ENCODE results near the gene ATP5PD. TPM values are rescaled to one million over a fixed set of nuclear protein-coding genes. Genes with fewer than 3 reads are reported as not detected.
A peak's percentile ranks its signal among the peaks of the same experiment; 100 is the strongest.

The ATP5PD gene
- total RNA-seq, 6 donors from 2014 or later, result 126 to 198 (median 186) TPM

DNA sequence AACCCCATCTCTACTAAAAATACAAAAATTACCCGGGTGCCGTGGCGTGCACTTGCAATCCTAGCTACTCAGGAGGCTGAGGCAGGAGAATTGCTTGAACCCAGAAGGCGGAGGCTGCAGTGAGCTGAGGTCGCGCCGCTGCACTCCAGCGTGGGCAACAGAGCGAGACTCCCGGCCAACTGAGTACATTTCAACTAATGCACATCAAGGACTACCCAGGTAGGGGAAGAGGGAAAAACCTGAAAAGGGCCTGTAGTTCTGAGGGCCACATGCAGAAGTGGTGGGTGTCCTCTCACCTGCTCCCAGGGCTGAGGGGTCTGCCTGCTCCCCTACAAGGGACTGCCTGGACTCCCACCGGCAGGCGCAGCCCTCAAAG lies 40.4 kb upstream of the ATP5PD start:
- DNase-seq (no peak), ATAC-seq (ENCODE audit: low FRiP score in 2 of 2) (no peak)
- TF ChIP-seq, protein P1, sequence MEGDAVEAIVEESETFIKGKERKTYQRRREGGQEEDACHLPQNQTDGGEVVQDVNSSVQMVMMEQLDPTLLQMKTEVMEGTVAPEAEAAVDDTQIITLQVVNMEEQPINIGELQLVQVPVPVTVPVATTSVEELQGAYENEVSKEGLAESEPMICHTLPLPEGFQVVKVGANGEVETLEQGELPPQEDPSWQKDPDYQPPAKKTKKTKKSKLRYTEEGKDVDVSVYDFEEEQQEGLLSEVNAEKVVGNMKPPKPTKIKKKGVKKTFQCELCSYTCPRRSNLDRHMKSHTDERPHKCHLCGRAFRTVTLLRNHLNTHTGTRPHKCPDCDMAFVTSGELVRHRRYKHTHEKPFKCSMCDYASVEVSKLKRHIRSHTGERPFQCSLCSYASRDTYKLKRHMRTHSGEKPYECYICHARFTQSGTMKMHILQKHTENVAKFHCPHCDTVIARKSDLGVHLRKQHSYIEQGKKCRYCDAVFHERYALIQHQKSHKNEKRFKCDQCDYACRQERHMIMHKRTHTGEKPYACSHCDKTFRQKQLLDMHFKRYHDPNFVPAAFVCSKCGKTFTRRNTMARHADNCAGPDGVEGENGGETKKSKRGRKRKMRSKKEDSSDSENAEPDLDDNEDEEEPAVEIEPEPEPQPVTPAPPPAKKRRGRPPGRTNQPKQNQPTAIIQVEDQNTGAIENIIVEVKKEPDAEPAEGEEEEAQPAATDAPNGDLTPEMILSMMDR (IDR thresholded peaks at IDR 0.05), result no peak
- TF ChIP-seq POLR2AphosphoS5 (IDR thresholded peaks at IDR 0.05) (no peak), POLR2A (IDR thresholded peaks at IDR 0.05) (no peak), EP300 (IDR thresholded peaks at IDR 0.05) (no peak)
- H3K9me3 ChIP-seq, result no peaks in the 10 kb centered on the region
- H3K4me1 ChIP-seq, result peaks cover 49 to 75% (median 56%) of the 10 kb centered on the region in 4 donors
- peak overlapping the region in 3 of 4 donors; percentile 59 to 73 (median 60) for H3K4me3 ChIP-seq
- no peaks in the 10 kb centered on the region for H3K27me3 ChIP-seq
- H3K27ac ChIP-seq, result peak overlapping the region; percentile 95 to 98 (median 98)
- H3K36me3 ChIP-seq, result no peaks in the 10 kb centered on the region
- 23 to 58% methylated on average over 6 to 12 of the region's 12 CpGs for WGBS, 2 donors

DNA sequence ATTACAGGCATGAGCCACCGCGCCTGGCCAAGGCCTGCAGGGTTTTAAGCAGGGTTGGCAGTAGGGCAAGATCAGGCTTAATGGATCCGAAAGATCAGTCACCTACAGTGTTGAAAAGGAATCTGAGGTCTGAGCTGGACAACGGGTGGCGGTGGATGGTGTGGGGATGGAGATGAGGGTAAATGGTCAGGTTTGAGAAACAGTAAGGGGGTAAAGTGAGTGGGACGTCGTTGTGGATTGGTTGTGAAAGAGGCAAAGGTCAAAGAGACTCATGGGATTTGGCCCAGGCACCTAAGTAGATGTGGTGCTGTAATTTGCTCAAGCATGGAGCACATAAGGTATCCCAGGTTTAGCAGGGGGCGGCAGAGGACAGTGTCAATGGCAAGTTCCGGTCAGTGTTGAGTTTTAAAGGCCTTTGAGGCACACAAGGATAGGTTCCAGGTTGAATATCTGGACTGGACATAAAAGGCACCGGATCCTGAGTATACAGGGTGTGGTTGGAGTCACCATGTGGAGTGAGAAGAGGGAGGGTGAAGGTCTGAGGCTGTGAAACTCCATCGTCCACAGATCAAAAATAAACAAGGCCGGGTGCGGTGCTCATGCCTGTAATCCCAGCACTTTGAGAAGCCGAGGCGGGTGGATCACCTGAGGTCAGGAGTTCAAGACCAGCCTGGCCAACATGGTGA lies 39.9 kb upstream of the ATP5PD start:
- TF ChIP-seq, protein P1 (IDR thresholded peaks at IDR 0.05), result no peak
- TF ChIP-seq POLR2AphosphoS5 (IDR thresholded peaks at IDR 0.05) (no peak), EP300 (IDR thresholded peaks at IDR 0.05) (no peak), POLR2A (IDR thresholded peaks at IDR 0.05) (no peak)
- Histone ChIP-seq H3K27ac (peak overlapping the region; percentile 95 to 98 (median 98)), H3K27me3 (no peaks in the 10 kb centered on the region), H3K36me3 (no peaks in the 10 kb centered on the region), H3K4me1 (peaks cover 44 to 70% (median 51%) of the 10 kb centered on the region in 4 donors), H3K9me3 (no peaks in the 10 kb centered on the region), H3K4me3 (peak overlapping the region in 2 of 4 donors; percentile 60 to 73)
- WGBS, 2 donors, result 62 to 66% methylated on average over 15 of the region's 15 CpGs
- DNase-seq, result peak in 1 of 2 donors; percentile 41
- ATAC-seq (ENCODE audit: low FRiP score in 2 of 2), result no peak

DNA sequence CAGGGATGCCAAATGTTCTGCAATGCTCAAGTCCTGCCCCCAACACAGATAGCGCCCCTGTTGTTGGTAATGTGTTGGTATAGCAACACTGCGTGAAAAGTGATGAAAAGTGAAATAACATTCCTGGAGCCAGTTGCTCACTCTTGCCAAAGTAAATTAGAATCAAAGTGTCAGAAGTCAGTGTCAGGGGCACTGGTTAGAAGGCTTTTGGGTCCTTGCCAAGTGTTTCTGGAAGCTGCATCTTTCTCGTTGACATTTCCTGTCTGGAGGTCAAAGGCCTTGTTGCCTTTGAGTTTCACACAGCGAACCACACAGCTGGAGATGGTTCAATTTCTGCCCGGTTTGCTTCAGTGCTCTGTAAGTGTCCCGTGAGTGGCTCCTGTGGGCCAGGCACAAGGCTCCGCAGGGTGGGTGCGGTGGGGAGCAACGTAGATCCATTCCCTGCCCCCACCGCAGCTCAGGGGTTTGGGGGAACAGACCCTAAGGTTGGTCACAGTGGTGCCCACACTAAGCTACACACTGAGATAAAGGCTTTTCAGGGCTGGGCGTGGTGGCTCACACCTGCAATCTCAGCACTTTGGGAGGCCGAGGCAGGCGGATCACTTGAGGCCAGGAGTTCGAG lies 37.4 kb upstream of the ATP5PD start:
- no peaks in the 10 kb centered on the region for H3K36me3 ChIP-seq
- DNase-seq (no peak), ATAC-seq (ENCODE audit: low FRiP score in 2 of 2) (no peak)
- no peak for TF ChIP-seq POLR2A (IDR thresholded peaks at IDR 0.05)
- TF ChIP-seq POLR2AphosphoS5 (IDR thresholded peaks at IDR 0.05), result no peak
- TF ChIP-seq, protein P1 (IDR thresholded peaks at IDR 0.05), result no peak
- no peak for TF ChIP-seq EP300 (IDR thresholded peaks at IDR 0.05)
- H3K4me3 ChIP-seq, result no peak overlapping the region
- no peaks in the 10 kb centered on the region for H3K9me3 ChIP-seq
- H3K27ac ChIP-seq, result peak overlapping the region in 3 of 4 donors; percentile 5 to 46 (median 27)
- peaks cover 29 to 56% (median 38%) of the 10 kb centered on the region in 4 donors for H3K4me1 ChIP-seq
- H3K27me3 ChIP-seq, result no peaks in the 10 kb centered on the region
- 66% methylated on average over 4 to 14 of the region's 14 CpGs for WGBS, 2 donors

DNA sequence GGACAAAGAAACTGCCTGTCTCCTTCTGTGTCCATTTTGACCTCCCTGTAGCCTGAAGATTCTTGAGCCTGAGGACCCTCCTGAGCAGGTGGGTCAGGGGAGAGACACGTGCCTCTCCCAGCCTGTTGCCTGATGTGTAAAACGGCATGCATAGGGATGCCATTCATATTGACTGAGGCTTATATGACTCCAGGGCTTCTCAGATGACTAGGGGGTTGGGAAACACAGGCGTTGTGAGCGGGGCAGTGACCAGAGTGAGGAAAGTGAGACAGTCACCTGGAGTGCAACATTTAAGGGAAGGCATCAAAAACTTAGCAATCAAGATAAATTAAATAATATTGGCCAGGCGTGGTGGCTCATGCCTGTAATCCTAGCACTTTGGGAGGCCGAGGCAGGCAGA lies 35.9 kb upstream of the ATP5PD start:
- no peaks in the 10 kb centered on the region for H3K27me3 ChIP-seq
- peaks cover 35 to 56% (median 44%) of the 10 kb centered on the region in 4 donors for H3K4me1 ChIP-seq
- H3K27ac ChIP-seq, result no peak overlapping the region
- no peak overlapping the region for H3K4me3 ChIP-seq
- WGBS, 2 donors, result 88 to 89% methylated on average over 6 of the region's 6 CpGs
- no peak for DNase-seq
- TF ChIP-seq EP300 (IDR thresholded peaks at IDR 0.05) (no peak), POLR2AphosphoS5 (IDR thresholded peaks at IDR 0.05) (no peak), POLR2A (IDR thresholded peaks at IDR 0.05) (no peak)
- TF ChIP-seq, protein P1 (IDR thresholded peaks at IDR 0.05), result no peak
- H3K9me3 ChIP-seq, result no peaks in the 10 kb centered on the region
- H3K36me3 ChIP-seq, result no peaks in the 10 kb centered on the region
- ATAC-seq (ENCODE audit: low FRiP score in 2 of 2), result no peak
